GM21390 (cell line): ENCODE measurements around the gene ATP6V0A1.
"Not testable (repeated sequence)": the region's sequence is repeated elsewhere in the genome, so short reads cannot be mapped to it uniquely, and the experiment has no call there.

ENCODE experiments used
- ATAC-seq: cut with Tn5 transposase; IDR thresholded peaks from one replicate; pipeline ENCODE4 v1.9.1; 2021; ENCODE audit not compliant: unreplicated experiment

Gene ATP6V0A1

DNA sequence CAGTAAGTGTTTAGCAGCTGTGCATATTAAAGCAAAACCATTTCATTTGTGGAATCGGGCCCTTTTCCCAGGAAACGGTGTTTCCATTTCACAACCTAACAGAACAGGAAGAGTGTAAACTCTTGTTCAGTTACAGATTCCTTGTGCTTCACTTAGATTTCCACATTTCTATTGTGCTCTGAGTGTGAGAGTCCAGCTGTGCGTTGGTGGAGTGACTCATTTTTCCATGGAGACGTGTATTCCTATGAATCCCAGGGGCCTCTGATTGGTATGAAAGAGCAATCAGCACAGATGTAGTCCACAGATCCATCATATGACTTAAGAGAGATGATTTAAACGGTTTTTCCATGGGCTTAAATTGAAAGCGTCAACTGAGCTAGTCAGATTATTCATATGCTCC, 22.3 kb upstream of the ATP6V0A1 start:
- no peak for ATAC-seq

- no peak for ATAC-seq
Observed at GRCh38 chr17:42438600-42439567, 19.8 kb upstream of the ATP6V0A1 start.

DNA sequence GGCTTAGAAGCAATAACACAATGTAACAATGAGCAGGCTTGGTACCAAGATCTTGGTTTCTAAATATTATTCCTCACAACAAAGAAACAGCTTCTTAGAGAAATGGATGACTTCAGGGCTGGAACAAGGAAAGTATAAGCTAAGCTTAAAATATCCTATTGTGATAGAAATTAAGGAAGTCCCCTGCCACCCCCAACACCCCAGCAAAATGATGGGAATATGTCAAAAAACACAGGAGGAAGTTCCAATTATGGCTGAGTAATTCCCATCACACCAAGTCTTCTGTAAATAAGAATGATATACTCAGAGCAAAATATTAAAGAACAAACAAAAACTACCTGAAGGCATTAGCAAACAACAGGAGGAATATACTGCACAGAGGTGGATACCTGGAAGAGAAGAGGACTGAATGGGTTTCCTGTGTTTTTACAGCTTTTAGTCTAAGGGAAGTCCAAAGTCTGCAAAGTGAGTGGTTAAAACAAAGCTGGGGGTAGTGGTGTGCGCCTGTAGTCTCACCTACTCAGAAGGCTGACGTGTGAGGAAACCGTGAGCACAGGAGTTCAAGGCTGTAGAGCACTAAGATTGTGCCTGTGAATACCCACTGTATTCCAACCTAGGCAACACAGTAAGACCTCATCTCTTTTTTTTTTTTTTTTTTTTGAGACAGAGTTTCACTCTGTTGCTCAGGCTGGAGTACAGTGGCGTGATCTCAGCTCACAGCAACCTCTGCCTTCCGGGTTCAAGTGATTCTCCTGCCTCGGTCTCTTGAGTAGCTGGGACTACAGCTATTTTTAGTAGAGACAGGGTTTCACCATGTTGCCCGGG, 17.1 kb upstream of the ATP6V0A1 start:
- no peak for ATAC-seq

GRCh38 chr17:42442196-42442565, 16.5 kb upstream of the ATP6V0A1 start:
- no peak for ATAC-seq

- not testable (repeated sequence) for ATAC-seq
Observed at GRCh38 chr17:42449176-42449575, 9.5 kb upstream of the ATP6V0A1 start.

GRCh38 chr17:42449838-42450237, 8.8 kb upstream of the ATP6V0A1 start:
- ATAC-seq: not testable (repeated sequence)

DNA sequence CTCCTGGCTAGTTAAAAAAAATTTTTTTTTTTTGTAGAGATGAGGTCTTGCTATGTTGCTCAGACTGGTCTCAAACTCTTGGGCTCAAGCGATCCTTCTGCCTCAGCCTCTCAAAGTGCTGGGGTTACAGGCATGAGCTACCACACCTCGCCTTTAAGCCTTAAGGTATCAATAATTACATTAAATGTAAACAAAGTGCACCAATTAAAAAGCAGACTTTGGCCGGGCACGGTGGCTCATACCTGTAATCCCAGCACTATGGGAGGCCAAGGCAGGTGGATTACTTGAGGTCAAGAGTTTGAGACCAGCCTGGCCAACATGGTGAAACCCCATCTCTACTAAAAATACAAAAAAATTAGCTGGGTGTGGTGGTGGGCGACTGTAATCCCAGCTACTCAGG, 7.4 kb upstream of the ATP6V0A1 start:
- not testable (repeated sequence) for ATAC-seq

DNA sequence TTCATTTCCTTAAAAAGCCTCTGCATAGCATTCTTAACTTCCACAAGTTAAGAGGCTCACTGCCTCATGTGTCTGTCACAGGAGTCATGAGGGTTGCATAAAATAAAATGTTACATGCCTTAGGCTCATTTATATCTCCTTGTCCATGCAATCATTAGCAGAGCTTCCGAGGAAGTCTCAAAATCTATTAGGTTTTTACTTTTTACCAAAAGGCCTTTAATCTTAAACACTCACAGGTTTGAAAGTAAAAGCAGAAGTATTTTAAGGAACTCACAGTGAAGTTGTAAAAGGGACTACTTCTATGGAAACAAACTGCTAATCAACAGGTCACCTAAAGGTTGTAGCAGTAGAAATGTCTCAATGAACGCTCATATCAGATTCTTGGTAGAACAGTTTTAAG, 5.2 kb upstream of the ATP6V0A1 start:
- no peak for ATAC-seq

GRCh38 chr17:42454987-42455386, 3.7 kb upstream of the ATP6V0A1 start:
- not testable (repeated sequence) for ATAC-seq

- no peak for ATAC-seq
Observed at GRCh38 chr17:42456223-42457106, 2.2 kb upstream of the ATP6V0A1 start.

DNA sequence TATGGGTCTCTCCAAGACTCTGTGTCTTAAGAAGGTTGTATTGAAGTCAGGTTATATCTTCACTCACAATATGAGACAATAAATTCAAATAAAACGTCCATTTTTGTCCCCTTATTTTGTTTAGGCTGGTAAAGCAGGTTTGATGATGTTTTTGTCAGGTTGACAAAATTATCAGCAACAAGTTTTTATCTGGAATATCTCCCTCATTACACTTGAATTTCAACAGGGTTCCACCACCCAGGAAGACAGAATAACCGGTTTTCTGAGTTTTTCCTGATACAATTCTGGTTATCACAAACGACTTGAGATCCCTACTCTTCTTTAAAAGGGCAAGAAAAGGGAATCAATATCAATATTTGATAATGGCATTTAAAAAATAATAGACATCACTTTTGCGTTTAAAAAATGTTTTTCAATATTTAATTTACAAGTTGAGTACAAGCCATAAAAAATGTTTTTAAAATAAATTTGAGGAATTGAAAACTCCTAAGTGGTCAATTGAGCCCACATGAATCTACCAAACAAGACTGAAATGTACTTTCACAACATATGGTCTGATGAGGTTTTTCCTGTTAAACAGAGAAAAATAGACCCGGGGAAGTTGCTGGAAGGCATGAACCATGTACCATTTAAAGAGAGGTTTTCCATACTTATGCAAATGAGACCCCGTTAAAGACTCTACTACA, 1.4 kb upstream of the ATP6V0A1 start:
- no peak for ATAC-seq

DNA sequence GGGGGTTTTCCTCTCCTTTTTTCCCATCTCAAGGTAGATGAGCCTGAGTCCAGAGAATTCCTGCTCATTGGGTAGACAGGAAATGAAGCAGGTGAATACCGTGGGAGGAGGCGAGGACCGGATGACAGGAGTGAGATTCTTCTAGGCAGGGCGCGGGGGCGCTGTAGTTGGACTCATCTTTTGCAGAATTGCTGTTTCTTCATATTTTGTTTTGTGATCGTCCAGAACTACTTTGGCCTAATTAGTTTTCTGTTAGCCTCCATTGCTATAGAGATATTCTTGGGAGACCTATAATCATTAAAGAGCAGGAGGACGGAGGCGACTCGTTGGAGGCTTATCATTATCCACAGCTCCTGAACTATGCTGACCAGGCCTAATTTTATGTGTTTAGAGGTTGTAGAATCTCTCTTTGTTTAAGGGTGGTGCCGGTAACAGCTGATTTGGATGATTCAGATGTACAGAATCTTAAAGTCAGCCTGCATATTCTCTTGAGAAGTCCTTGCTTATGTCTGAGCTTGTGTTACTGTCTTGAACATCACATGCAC, 650 bp downstream of the ATP6V0A1 start:
- no peak for ATAC-seq

GRCh38 chr17:42459801-42460281, 1.2 kb downstream of the ATP6V0A1 start:
- ATAC-seq: no peak

DNA sequence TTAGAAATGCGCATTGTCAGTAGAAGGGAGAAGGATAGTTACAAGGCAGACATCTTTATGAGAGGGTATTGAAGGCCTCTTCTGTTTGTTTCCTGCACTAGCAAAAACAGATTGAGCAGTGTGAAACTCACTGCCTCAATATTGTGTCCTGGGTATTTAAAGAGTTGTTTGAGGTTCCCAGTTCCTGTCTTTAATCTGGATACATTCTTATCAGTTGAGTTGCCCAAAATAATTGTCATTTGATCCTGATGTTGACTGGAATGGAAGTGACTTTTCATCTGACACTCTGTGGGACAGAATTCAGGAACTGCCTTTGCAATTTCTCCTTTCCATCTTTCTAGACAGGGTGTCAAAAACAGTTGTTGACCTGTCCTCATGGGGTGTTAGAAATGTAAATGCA, 1.7 kb downstream of the ATP6V0A1 start:
- no peak for ATAC-seq

DNA sequence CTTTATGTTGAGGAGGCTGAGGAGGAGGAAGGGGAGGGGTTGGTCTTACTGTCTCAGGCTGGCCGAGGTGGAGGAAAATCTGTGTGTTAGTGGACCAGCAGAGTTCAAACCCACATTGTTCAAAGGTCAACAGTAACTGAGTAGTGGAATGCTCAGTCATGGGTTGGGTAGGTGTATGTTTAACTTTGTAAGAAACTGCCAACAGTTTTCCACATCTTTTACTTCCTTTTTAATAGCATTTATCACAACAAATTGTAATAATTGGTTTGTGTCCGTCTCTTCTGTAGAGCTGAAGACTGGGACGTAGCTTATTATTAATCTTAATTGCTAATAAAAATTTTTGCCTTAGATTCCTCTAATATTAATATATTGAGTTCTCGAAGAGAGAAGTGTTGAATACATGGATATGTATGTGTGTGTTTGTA, 5.3 kb downstream of the ATP6V0A1 start:
- ATAC-seq: no peak

DNA sequence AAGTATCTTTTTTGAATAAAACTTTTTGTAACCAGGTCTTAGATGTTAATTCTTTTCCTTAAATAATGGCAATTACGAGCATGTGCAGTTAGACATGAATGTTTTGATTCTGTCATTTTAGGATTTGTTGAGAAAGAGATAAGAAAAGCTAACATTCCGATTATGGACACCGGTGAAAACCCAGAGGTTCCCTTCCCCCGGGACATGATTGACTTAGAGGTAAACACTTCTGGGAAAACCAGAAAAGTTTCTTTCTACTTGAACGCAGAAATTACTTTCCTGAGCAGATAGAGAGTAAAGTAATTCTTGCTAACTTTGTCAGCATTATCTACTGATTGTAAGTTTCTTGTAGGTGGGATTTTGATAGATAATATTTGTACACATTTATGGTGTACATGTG, 9.2 kb downstream of the ATP6V0A1 start:
- no peak for ATAC-seq

GRCh38 chr17:42472709-42473521, 14.2 kb downstream of the ATP6V0A1 start:
- ATAC-seq: no peak

DNA sequence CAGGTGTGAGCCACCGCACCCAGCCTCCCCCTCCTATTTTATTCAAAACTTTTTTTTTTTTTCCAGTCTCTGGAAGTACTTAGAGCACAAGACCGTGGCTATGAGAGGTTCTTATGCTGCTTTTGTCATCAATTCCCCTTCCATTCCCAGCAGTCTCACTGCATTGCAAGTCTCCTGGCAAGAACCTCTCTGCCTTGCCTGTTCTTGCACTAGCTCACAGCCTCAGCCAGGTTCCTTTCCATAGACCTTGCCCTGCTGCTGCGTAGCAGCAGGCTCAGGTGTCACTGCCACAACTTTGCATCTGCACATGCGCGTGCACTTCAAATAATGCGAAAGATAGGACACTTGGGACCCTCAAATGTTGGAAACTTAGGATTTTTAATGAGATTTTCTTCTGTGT, 15.6 kb downstream of the ATP6V0A1 start:
- no peak for ATAC-seq

DNA sequence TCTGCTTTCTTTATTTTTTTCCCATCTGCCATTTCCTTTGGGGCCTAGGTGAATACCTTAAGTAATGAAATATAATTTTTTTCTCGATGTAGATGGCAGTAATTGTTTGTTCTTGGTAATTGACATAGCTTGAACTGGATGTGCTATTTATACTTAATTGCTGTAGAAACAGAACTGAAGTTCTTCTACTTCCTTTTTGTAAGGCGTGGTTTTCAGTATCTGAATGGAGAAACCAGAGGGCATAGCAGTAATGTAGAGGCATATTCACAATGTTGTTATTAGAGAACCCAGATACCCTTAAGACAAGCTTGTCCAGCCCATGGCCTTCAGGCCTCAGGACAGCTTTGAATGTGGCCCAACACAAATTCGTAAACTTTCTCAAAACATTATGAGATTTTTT, 16.4 kb downstream of the ATP6V0A1 start:
- ATAC-seq: no peak
